GM19372 (cell line): ENCODE results near the gene ID3.
"Not testable (repeated sequence)": the region's sequence is repeated elsewhere in the genome, so short reads cannot be mapped to it uniquely, and the experiment has no call there.

Source experiments
- ATAC-seq: cut with Tn5 transposase; IDR thresholded peaks from one replicate; pipeline ENCODE4 v1.9.1; 2021; ENCODE audit warnings: mild to moderate bottlenecking, low read depth, moderate library complexity; ENCODE audit not compliant: unreplicated experiment

The ID3 gene

GRCh38 chr1:23554481-23555269 lies 4.6 kb downstream of the ID3 start:
- peak; percentile 42 for ATAC-seq

GRCh38 chr1:23554127-23554480 lies 5.2 kb downstream of the ID3 start:
- ATAC-seq: no peak

- no peak for ATAC-seq
These were observed 5.8 kb downstream of the ID3 start for GRCh38 chr1:23553231-23554126.

DNA sequence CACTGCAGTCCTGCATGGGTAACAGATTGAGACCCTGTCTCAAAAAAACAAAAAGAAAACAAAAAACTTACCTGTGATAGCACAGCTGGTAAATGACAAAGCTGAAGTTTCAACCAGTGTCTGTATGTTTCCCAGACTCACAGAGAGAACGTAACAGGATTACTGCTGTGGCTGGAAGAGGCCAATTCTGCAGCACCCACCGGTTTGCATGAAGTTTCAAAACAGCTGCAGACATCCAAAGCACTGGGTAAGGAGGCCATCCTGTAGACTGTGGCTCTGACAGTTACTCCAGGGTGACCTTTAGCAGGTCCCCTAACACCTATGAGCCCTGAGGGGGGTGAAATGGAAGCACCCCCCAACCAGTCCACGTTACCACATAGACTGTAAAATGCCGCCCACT lies 7.5 kb downstream of the ID3 start:
- ATAC-seq: no peak

DNA sequence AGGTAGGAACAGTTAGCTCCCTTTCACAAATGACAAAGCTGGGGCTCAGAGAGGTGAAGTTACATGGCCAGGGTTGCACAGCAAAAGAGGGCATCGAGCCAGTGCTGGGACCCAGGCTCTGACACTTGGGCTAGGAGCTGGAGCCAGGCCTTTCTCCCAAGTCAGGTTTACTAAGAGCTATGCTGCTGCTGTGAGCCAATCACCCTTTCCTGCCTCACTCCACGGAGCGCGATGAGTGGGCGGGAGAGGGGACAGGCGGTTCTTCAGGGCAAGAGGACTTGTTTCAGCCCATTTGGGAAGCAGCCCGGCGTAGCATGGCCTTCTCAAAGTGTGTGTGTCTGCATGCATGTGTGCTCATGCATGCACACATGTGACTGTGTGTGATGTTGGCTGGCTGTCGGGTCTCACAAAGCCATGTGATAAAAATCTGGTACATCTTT lies 10.6 kb downstream of the ID3 start:
- ATAC-seq: no peak

GRCh38 chr1:23546897-23547584 lies 12.3 kb downstream of the ID3 start:
- no peak for ATAC-seq

DNA sequence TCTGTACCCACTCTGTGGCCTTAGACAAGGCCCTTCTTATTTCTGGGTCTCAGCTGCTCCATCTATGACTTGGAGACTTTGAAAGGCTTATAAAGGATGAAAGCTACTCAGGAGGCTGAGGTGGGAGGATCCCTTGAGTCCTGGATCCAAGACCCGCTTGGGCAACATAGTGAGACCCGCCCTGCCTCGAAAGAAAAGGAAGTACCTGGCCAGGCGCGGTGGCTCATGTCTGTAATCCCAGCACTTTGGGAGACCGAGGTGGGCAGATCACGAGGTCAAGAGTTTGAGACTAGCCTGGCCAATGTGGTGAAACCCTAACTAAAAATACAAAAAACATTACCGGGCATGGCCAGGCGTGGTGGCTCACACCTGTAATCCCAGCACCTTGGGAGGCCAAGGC lies 13.4 kb downstream of the ID3 start:
- no peak for ATAC-seq

GRCh38 chr1:23544444-23545389 lies 14.6 kb downstream of the ID3 start:
- ATAC-seq: peak; percentile 54

GRCh38 chr1:23543707-23544443 lies 15.4 kb downstream of the ID3 start:
- no peak for ATAC-seq

- ATAC-seq: not testable (repeated sequence)
These were observed 16.4 kb downstream of the ID3 start for GRCh38 chr1:23542940-23543339.

GRCh38 chr1:23539698-23540266 lies 19.5 kb downstream of the ID3 start:
- ATAC-seq: peak; percentile 60

DNA sequence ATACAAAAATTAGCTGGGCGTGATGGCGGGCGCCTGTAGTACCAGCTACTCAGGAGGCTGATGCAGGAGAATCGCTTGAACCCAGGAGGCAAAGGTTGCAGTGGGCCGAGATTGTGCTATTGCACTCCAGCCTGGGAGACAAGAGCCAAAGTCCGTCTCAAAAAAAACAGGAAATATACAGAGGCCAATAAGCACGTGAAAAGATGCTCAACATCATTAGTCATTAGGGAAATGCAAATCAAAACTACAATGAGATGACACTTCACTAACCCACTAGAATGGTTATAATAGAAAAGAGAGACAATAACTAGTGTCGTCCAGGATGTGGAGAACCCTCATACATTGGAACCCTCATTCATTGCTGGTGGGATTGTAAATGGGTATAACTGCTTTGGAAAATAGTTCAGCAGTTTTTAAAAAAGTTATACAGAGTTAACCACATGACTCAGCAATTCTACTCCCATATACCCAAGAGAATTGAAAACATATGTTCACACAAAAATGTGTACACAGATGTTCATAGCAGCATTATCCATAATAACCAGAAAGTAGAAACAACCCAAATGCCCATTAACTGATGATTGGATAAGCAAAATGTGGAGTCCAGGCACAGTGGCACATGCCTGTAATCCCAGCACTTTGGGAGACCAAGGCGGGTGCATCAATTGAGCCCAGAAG lies 21.9 kb downstream of the ID3 start:
- no peak for ATAC-seq

GRCh38 chr1:23533246-23534023 lies 25.9 kb downstream of the ID3 start:
- no peak for ATAC-seq

- no peak for ATAC-seq
These were observed 27.7 kb downstream of the ID3 start for GRCh38 chr1:23531562-23532094.

- ATAC-seq: peak; percentile 48
These were observed 28.3 kb downstream of the ID3 start, which contains the start of gene E2F2 for GRCh38 chr1:23530747-23531561. Gene E2F2 (minus strand): TSS chr1:23531233. CDS start chr1:23530793, 440 bp downstream.

- ATAC-seq: no peak
These were observed 29.1 kb downstream of the ID3 start for GRCh38 chr1:23530087-23530746.
